ENCODE data around the gene SCGN. TPM values are rescaled to one million over a fixed set of nuclear protein-coding genes. Genes with fewer than 3 reads are reported as not detected.

The SCGN gene
- total and polyA plus RNA-seq, 9 of the 15 experiments (the other 6 are each of a cell fraction or from before 2014, with no cell fraction given), result not detected

DNA sequence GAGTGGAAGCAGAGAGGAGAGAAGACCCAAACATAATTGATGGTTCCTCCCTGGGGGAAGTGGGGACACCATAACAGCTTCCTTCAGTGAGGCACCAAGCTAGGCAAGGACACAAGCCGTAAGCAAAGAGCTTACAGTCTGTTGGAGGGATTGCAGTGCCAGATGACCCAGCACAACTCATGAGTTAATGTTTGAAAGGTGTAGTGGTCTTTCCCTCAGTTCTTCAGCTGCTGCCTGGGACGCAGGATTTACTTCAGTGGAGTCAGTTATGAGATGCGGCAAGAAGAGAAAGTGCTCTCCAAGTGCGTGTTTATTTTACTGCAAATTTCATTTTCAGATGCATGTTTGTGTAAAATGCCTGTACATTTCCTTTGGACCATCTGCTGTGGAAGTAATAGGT, 63.8 kb downstream of the SCGN start:
- no peaks in the 10 kb centered on the region for H3K4me1 ChIP-seq (replicated peaks in 1 of 2; ENCODE audit: control insufficient read depth in 2 of 2, insufficient read depth in 2 of 2, low read length in 2 of 2)
- H4K20me1 ChIP-seq (replicated peaks; ENCODE audit: control insufficient read depth, insufficient read depth, low read length), result no peaks in the 10 kb centered on the region
- POLR2A ChIA-PET, result interaction anchor here (0.6 to 1.4 kb wide), 3 partner anchors 24 to 38 kb away, joined by 3 read pairs; partner anchors contain the start of gene SLC17A4
- H3K27ac ChIP-seq (ENCODE audit: extremely low read depth, low read depth, low read length), result no peak overlapping the region
- H3K9me1 ChIP-seq (ENCODE audit: control insufficient read depth, insufficient read depth, low read length), result no peaks in the 10 kb centered on the region
- no peak overlapping the region for H3K4me2 ChIP-seq (ENCODE audit: insufficient read depth, low read length)
- H3K27me3 ChIP-seq (ENCODE audit: control insufficient read depth in 2 of 2, insufficient read depth in 2 of 2, low read length in 2 of 2), result peaks cover 2 to 3% of the 10 kb centered on the region in 2 experiments; a peak in 2 of 5 replicates
- WGBS (ENCODE audit: insufficient coverage, low coverage, missing lambda C conversion rate), result 23% methylated on average over 4 of the region's 4 CpGs
- in situ Hi-C loops (cut with MboI) (no loop called here), intact Hi-C loops (cut with micrococcal nuclease) (loop anchor here (5.0 to 10.0 kb wide), 2 partner anchors 43 to 441 kb away; partner anchors contain the start of gene CARMIL1)
- BruUV-seq (replicated peaks), result no TSS peak
- TF ChIP-seq MAFK (IDR thresholded peaks at IDR 0.05; ENCODE audit: low read length), result no peak
- no peak for TF ChIP-seq ZNF644 (tag; IDR thresholded peaks at IDR 0.05; ENCODE audit: low read depth)
- TF ChIP-seq, protein P1, sequence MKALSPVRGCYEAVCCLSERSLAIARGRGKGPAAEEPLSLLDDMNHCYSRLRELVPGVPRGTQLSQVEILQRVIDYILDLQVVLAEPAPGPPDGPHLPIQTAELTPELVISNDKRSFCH (CRISPR knock-in tag; IDR thresholded peaks at IDR 0.05), result no peak
- TF ChIP-seq, protein P1 (tag; IDR thresholded peaks at IDR 0.05), result no peak
- no peak for TF ChIP-seq SETDB1 (IDR thresholded peaks at IDR 0.05; ENCODE audit: low read length)
- no peak for TF ChIP-seq NR0B1 (IDR thresholded peaks at IDR 0.05; ENCODE audit: partially characterized antibody)
- no peak for TF ChIP-seq ZC3H11A (IDR thresholded peaks at IDR 0.05; ENCODE audit: low read depth, low read length)
- TF ChIP-seq MTA3 (IDR thresholded peaks at IDR 0.05; ENCODE audit: borderline replicate concordance), result no peak
- TF ChIP-seq KDM4B (IDR thresholded peaks at IDR 0.05; ENCODE audit: borderline replicate concordance in 2 of 2, low read depth in 1 of 2), result no peak
- no peak for TF ChIP-seq PKNOX1 (IDR thresholded peaks at IDR 0.05)
- no peak for TF ChIP-seq SP2 (IDR thresholded peaks at IDR 0.05; ENCODE audit: extremely low read depth, low read depth, low read length, poor library complexity, severe bottlenecking)
- no peak for TF ChIP-seq XRCC4 (IDR thresholded peaks at IDR 0.05; ENCODE audit: extremely low read depth, insufficient read depth, insufficient read length)
- DNase-seq (ENCODE audit: extremely low read depth in 1 of 4, low spot score in 3 of 4) (no peak), ATAC-seq (no peak), FAIRE-seq (no peak)
- no peaks in the 10 kb centered on the region for H3K36me3 ChIP-seq (ENCODE audit: control insufficient read depth, insufficient read depth, low read length)
- CTCF ChIA-PET (ENCODE audit: low intra/inter-chr PET ratio), result no interaction called here
- H3K4me3 ChIP-seq, result no peak overlapping the region
- H3K79me2 ChIP-seq (ENCODE audit: control insufficient read depth, insufficient read depth, low read length), result no peaks in the 10 kb centered on the region
- no peak overlapping the region for H3K9ac ChIP-seq (ENCODE audit: insufficient read depth in 1 of 2, low read depth in 2 of 2, low read length in 2 of 2)
- no peaks in the 10 kb centered on the region for H3K9me3 ChIP-seq (replicated peaks; ENCODE audit: control insufficient read depth, insufficient read depth, low read depth, low read length)
- H2AFZ ChIP-seq (ENCODE audit: low read depth, low read length), result no peak overlapping the region

All from K562 (cell line).